ENCODE results near the gene SYT5. TPM values are rescaled to one million over a fixed set of nuclear protein-coding genes. Genes with fewer than 3 reads are reported as not detected.

The SYT5 gene
- total and polyA plus RNA-seq, 2 of the 13 experiments (the other 11 are each of a cell fraction or from before 2014, with no cell fraction given): not detected

DNA sequence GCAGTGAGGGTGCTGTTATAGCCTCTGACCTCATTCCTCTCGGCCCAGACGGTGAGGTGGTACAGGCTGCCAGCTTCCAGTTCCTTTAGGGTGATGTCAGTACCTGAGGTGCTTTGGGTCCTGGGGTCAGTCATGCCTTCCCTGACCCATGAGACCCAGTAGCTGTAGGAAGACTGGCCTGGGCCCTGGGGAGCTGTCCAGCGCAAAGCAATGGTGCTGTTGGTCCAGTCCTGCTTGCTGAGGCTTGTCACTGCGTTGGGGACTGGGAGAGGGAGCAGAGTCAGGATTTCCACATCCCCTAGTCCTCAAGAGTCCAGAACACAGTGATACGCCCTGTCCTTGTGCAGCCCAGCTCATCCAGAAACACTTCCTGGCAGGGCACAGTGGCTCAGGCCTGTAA lies 18.6 kb upstream of the SYT5 start:
- peaks cover 7% of the 10 kb centered on the region for H3K4me1 ChIP-seq (ENCODE audit: insufficient read depth, low read length)
- WGBS (ENCODE audit: low lambda C conversion rate): 94% methylated on average over 2 of the region's 5 CpGs
- ChIA-PET CTCF (ENCODE audit: low intra/inter-chr PET ratio, low total read pairs) (no interaction called here), POLR2A (interaction anchor here (0.8 to 6.1 kb wide), 4 partner anchors 8 to 209 kb away, joined by 4 to 28 read pairs (median 6); partner anchors contain the start of genes PTPRH and UBE2S)
- intact Hi-C loops (cut with micrococcal nuclease; ENCODE audit: unreplicated experiment): no loop called here
- no TSS peak for BruUV-seq (replicated peaks)
- in situ Hi-C loops (cut with HindIII; ENCODE audit: extremely low pct_ligation_motif_present, low pct_unique_long_range_greater_than_20kb): no loop called here
- no peaks in the 10 kb centered on the region for H3K79me2 ChIP-seq (ENCODE audit: insufficient read depth, low read length)
- TF ChIP-seq, protein P1, sequence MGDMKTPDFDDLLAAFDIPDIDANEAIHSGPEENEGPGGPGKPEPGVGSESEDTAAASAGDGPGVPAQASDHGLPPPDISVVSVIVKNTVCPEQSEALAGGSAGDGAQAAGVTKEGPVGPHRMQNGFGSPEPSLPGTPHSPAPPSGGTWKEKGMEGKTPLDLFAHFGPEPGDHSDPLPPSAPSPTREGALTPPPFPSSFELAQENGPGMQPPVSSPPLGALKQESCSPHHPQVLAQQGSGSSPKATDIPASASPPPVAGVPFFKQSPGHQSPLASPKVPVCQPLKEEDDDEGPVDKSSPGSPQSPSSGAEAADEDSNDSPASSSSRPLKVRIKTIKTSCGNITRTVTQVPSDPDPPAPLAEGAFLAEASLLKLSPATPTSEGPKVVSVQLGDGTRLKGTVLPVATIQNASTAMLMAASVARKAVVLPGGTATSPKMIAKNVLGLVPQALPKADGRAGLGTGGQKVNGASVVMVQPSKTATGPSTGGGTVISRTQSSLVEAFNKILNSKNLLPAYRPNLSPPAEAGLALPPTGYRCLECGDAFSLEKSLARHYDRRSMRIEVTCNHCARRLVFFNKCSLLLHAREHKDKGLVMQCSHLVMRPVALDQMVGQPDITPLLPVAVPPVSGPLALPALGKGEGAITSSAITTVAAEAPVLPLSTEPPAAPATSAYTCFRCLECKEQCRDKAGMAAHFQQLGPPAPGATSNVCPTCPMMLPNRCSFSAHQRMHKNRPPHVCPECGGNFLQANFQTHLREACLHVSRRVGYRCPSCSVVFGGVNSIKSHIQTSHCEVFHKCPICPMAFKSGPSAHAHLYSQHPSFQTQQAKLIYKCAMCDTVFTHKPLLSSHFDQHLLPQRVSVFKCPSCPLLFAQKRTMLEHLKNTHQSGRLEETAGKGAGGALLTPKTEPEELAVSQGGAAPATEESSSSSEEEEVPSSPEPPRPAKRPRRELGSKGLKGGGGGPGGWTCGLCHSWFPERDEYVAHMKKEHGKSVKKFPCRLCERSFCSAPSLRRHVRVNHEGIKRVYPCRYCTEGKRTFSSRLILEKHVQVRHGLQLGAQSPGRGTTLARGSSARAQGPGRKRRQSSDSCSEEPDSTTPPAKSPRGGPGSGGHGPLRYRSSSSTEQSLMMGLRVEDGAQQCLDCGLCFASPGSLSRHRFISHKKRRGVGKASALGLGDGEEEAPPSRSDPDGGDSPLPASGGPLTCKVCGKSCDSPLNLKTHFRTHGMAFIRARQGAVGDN (CRISPR knock-in tag; IDR thresholded peaks at IDR 0.05): 0 out of 2 replicates have a peak, but pooled peaks have one; percentile 18
- TF ChIP-seq, protein P2, sequence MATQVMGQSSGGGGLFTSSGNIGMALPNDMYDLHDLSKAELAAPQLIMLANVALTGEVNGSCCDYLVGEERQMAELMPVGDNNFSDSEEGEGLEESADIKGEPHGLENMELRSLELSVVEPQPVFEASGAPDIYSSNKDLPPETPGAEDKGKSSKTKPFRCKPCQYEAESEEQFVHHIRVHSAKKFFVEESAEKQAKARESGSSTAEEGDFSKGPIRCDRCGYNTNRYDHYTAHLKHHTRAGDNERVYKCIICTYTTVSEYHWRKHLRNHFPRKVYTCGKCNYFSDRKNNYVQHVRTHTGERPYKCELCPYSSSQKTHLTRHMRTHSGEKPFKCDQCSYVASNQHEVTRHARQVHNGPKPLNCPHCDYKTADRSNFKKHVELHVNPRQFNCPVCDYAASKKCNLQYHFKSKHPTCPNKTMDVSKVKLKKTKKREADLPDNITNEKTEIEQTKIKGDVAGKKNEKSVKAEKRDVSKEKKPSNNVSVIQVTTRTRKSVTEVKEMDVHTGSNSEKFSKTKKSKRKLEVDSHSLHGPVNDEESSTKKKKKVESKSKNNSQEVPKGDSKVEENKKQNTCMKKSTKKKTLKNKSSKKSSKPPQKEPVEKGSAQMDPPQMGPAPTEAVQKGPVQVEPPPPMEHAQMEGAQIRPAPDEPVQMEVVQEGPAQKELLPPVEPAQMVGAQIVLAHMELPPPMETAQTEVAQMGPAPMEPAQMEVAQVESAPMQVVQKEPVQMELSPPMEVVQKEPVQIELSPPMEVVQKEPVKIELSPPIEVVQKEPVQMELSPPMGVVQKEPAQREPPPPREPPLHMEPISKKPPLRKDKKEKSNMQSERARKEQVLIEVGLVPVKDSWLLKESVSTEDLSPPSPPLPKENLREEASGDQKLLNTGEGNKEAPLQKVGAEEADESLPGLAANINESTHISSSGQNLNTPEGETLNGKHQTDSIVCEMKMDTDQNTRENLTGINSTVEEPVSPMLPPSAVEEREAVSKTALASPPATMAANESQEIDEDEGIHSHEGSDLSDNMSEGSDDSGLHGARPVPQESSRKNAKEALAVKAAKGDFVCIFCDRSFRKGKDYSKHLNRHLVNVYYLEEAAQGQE (IDR thresholded peaks at IDR 0.05; ENCODE audit: borderline replicate concordance in 1 of 2, low read depth in 1 of 2, low read length in 2 of 2): peak; percentile 49 to 84
- no peak for TF ChIP-seq RAD51 (IDR thresholded peaks at IDR 0.05; ENCODE audit: borderline replicate concordance)
- no peak; the same call in 2 of the 3 replicates for ATAC-seq
- H3K36me3 ChIP-seq (replicated peaks in 1 of 2; ENCODE audit: control insufficient read depth in 1 of 2, insufficient read depth in 2 of 2, low read length in 2 of 2): peaks cover 25 to 73% of the 10 kb centered on the region in 2 experiments
- no peaks in the 10 kb centered on the region for H3K9me3 ChIP-seq (ENCODE audit: low read length)
- no peak overlapping the region for H3K4me2 ChIP-seq (ENCODE audit: low read depth, low read length)
- no peak for DNase-seq (ENCODE audit: low spot score)
- peaks cover 4% of the 10 kb centered on the region; the same call in 1 of the 2 replicates for H4K20me1 ChIP-seq (ENCODE audit: insufficient read depth, low read length)
- H3K27me3 ChIP-seq (ENCODE audit: control insufficient read depth in 1 of 2, insufficient read depth in 2 of 2, low read length in 2 of 2): no peaks in the 10 kb centered on the region
- FAIRE-seq: no peak
- no peak overlapping the region for H3K27ac ChIP-seq (ENCODE audit: extremely low read length, insufficient read depth, low read length)
- H3K4me3 ChIP-seq (replicated peaks in 1 of 3; ENCODE audit: insufficient read depth in 1 of 3, low read depth in 2 of 3, low read length in 3 of 3): no peak overlapping the region
- H2AFZ ChIP-seq (ENCODE audit: low read length): no peak overlapping the region
- H3K9ac ChIP-seq (ENCODE audit: insufficient read depth, low read depth, low read length): no peak overlapping the region
